Kidney (tissue), 22 donors: ENCODE measurements around the gene FZR1. TPM values are rescaled to one million over a fixed set of nuclear protein-coding genes. Genes with fewer than 3 reads are reported as not detected.

ENCODE experiments used
- DNase-seq, 5 donors: peaks; one replicate each; pipeline ENCODE4 v3.0.0-alpha.2; 2013 to 2020
- FAIRE-seq: peaks from 2 replicates; lab custom pipeline; 2012; peaks lifted over from hg19 to GRCh38; lab: Jason Lieb, UNC
- H3K27ac ChIP-seq, 2 donors: one replicate each; pipeline ENCODE4 v1.7.0; 2013; ENCODE audit warnings: low read depth in 2 of 2, low read length in 2 of 2, inconsistent platforms in 1 of 2
- H3K27me3 ChIP-seq: one replicate; pipeline ENCODE4 v1.7.1; 2013; ENCODE audit warnings: low read length, inconsistent platforms; ENCODE audit not compliant: control insufficient read depth, insufficient read depth
- H3K36me3 ChIP-seq, 3 donors: one replicate each; pipeline versions ENCODE4 v1.7.0 to v1.7.1; 2013; ENCODE audit warnings: low read length in 3 of 3, control low read depth in 1 of 3, inconsistent platforms in 1 of 3; ENCODE audit not compliant: insufficient read depth in 3 of 3, control insufficient read depth in 2 of 3
- H3K4me1 ChIP-seq, 3 donors: one replicate each; pipeline versions ENCODE4 v1.7.0 to v1.7.1; 2013; ENCODE audit warnings: low read length in 3 of 3, inconsistent platforms in 1 of 3, low read depth in 1 of 3; ENCODE audit not compliant: control insufficient read depth in 2 of 3, insufficient read depth in 2 of 3
- H3K4me3 ChIP-seq, 3 donors: one replicate each; pipeline versions ENCODE4 v1.7.0 to v1.8.1; 2013; ENCODE audit warnings: low read length in 3 of 3, control low read depth in 1 of 3, inconsistent platforms in 1 of 3
- H3K9ac ChIP-seq, 3 donors: one replicate each; pipeline versions ENCODE4 v1.7.0 to v1.7.1; 2013; ENCODE audit warnings: low read length in 3 of 3, control low read depth in 1 of 3, inconsistent platforms in 1 of 3
- H3K9me3 ChIP-seq, 3 donors: one replicate each; pipeline versions ENCODE4 v1.7.0 to v1.7.1; 2013; ENCODE audit warnings: low read length in 3 of 3, control low read depth in 1 of 3, inconsistent platforms in 1 of 3; ENCODE audit not compliant: control insufficient read depth in 2 of 3, insufficient read depth in 1 of 3
- CTCF ChIP-seq: IDR thresholded peaks from 3 replicates; pipeline ENCODE4 v1.5.1; 2012; ENCODE audit warnings: mild to moderate bottlenecking, moderate library complexity, borderline replicate concordance; ENCODE audit not compliant: insufficient read depth; ENCODE audit errors: extremely low read depth
- intact Hi-C: fragments of 100-400 bp; cut with DNase I; formaldehyde crosslinking; loops from one replicate; pipeline ENCODE4 v1.11.1; 2022
- long read RNA-seq, 10 donors: library from polyadenylated mRNA in 1 of 10; unstranded in 1 of 10; transcript quantifications; one replicate each; pipeline ENCODE4 v2.0.0 and lab custom pipeline, GENCODE V29; 2021 to 2026
- polyA plus RNA-seq: library from polyadenylated mRNA; stranded (reverse); fragments of 350-450 nt; fragmentation: Illumina TruSeq; extraction: RNeasy Lipid Tissue Mini Kit (QIAGEN cat#74804); gene quantifications from one replicate; pipeline ENCODE4 v1.2.3, GENCODE V29; 2014; ENCODE audit warnings: low read depth, low replicate concordance; ENCODE audit not compliant: insufficient read depth
- total RNA-seq: library from RNA; stranded (reverse); fragmentation: NEBNext Ultra II Directional; extraction: Animal tissue kit (Norgen Biotek cat#: 25700); gene quantifications from one replicate; pipeline ENCODE4 v1.2.1, GENCODE V29; 2021
- donor health status: control.
- donor health status: control.
- donor health status: control.
- donor health status: control.
- donor health status: control.
- donor health status: DM: yes; HTN: yes; CAD: no.
- donor health status: Normal renal cell carcinoma (clear cell type).

The FZR1 gene
- 48.0 TPM for total RNA-seq
- polyA plus RNA-seq, result 28.4 TPM
- long read RNA-seq, donor 1, full-length matches to known transcripts, result 8 of 16 reads
- long read RNA-seq, donor 1, partial matches to known transcripts, result 8 of 16 reads
- long read RNA-seq, donor 1, other reads (novel, unspliced or antisense), result 0 of 16 reads
- long read RNA-seq, donor 2, full-length matches to known transcripts, result 5 of 5 reads
- long read RNA-seq, donor 2, partial matches to known transcripts, result 0 of 5 reads
- long read RNA-seq, donor 2, other reads (novel, unspliced or antisense), result 0 of 5 reads
- long read RNA-seq, donor 3, full-length matches to known transcripts, result 2 of 10 reads
- long read RNA-seq, donor 3, partial matches to known transcripts, result 0 of 10 reads
- long read RNA-seq, donor 3, other reads (novel, unspliced or antisense), result 8 of 10 reads
- long read RNA-seq, donor 4, full-length matches to known transcripts, result 6 of 6 reads
- long read RNA-seq, donor 4, partial matches to known transcripts, result 0 of 6 reads
- long read RNA-seq, donor 4, other reads (novel, unspliced or antisense), result 0 of 6 reads
- long read RNA-seq, donor 5, result 0 reads
- long read RNA-seq, donor 6, full-length matches to known transcripts, result 2 of 2 reads
- long read RNA-seq, donor 6, partial matches to known transcripts, result 0 of 2 reads
- long read RNA-seq, donor 6, other reads (novel, unspliced or antisense), result 0 of 2 reads
- long read RNA-seq, donor 7, full-length matches to known transcripts, result 18 of 36 reads
- long read RNA-seq, donor 7, partial matches to known transcripts, result 4 of 36 reads
- long read RNA-seq, donor 7, other reads (novel, unspliced or antisense), result 14 of 36 reads
- long read RNA-seq, donor 8, full-length matches to known transcripts, result 6 of 11 reads
- long read RNA-seq, donor 8, partial matches to known transcripts, result 5 of 11 reads
- long read RNA-seq, donor 8, other reads (novel, unspliced or antisense), result 0 of 11 reads
- long read RNA-seq, donor 9, full-length matches to known transcripts, result 4 of 10 reads
- long read RNA-seq, donor 9, partial matches to known transcripts, result 6 of 10 reads
- long read RNA-seq, donor 9, other reads (novel, unspliced or antisense), result 0 of 10 reads
- long read RNA-seq, donor 10, full-length matches to known transcripts, result 5 of 10 reads
- long read RNA-seq, donor 10, partial matches to known transcripts, result 5 of 10 reads
- long read RNA-seq, donor 10, other reads (novel, unspliced or antisense), result 0 of 10 reads

GRCh38 chr19:3505598-3506383 is at the start of gene FZR1:
TSS of gene FZR1 (plus strand) at chr19:3506311. CDS start at chr19:3522990, 16,679 bp downstream.
- Histone ChIP-seq H3K27me3 (no peaks in the 10 kb centered on the region), H3K27ac (peak within 1 kb of the TSS; percentile 80 to 84), H3K36me3 (peaks cover 0 to 6% (median 0%) of the 10 kb centered on the region in 3 donors), H3K9me3 (no peaks in the 10 kb centered on the region), H3K4me3 (peak within 1 kb of the TSS; percentile 77 to 97 (median 93)), H3K4me1 (peaks cover 0 to 6% (median 0%) of the 10 kb centered on the region in 3 donors), H3K9ac (peak within 1 kb of the TSS; percentile 80 to 85 (median 83))
- TF ChIP-seq CTCF, result no peak
- FAIRE-seq, result no peak
- peak; percentile 99 to 100 (median 100) for DNase-seq
- intact Hi-C loops, result no loop called here

- Histone ChIP-seq H3K27ac (peak overlapping the region; percentile 94 to 98), H3K27me3 (no peaks in the 10 kb centered on the region), H3K9ac (no peak overlapping the region), H3K4me3 (no peak overlapping the region), H3K36me3 (peaks cover 2 to 25% (median 17%) of the 10 kb centered on the region in 3 donors), H3K9me3 (no peaks in the 10 kb centered on the region), H3K4me1 (peaks cover 0 to 33% (median 18%) of the 10 kb centered on the region in 3 donors)
- DNase-seq (no peak), FAIRE-seq (no peak)
- no peak for TF ChIP-seq CTCF
- intact Hi-C loops, result no loop called here
Measured at GRCh38 chr19:3456925-3457527, 49.1 kb upstream of the FZR1 start.
